Measurements from ENCODE around the gene KIAA1755.
"Not testable (repeated sequence)": the region's sequence is repeated elsewhere in the genome, so short reads cannot be mapped to it uniquely, and the experiment has no call there.

The KIAA1755 gene

GRCh38 chr20:38290829-38291814 lies 30.6 kb upstream of the KIAA1755 start:
- peak; percentile 35 for DNase-seq

- DNase-seq: no peak
Observed at GRCh38 chr20:38286586-38287531, 26.3 kb upstream of the KIAA1755 start.

GRCh38 chr20:38284893-38285444 lies 24.4 kb upstream of the KIAA1755 start:
- no peak for DNase-seq

DNA sequence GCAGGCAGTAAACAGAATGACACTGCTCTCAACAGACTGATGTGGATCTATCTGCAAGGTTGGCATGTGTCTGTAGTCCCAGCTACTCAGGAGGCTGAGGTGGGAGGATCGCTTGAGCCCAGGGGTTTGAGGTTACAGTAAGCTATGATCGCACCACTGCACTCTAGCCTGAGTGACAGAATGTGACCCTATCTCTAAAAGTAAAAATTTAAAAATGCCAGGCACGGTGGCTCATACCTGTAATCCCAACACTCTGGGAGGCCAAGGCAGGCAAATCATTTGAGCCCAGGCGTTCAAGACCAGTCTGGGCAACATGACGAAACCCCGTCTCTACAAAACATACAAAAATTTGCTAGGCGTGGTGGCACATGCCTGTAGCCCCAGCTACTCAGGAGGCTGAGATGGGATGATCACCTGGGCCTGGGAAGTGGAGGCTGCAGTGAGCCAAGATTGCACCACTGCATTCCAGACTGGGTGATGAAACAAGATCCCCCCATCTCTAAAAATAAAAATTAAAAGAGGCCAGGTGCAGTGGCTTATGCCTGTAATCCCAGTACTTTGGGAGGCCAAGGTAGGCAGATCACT lies 23.6 kb upstream of the KIAA1755 start:
- DNase-seq: not testable (repeated sequence)

DNA sequence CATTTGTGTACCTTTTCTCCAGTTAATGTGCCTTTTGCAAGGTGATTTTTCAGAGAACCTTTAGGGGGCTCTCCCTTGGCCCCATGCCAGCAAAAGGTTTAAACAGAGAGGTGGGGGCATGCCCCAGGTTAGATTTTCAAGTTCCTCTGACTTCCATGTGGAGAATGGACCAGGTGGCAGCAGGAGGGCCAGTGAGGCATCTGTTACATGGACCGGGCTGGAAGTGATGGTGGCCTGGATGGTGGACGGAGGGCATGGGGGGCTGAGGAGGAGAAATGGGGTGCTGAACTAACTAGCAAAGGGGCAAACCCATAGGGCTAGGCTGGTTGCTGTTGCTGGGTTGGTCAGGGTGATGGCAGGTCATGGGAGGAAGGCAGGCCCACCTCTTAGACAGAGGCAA lies 22.7 kb upstream of the KIAA1755 start:
- DNase-seq: no peak

- DNase-seq: peak; percentile 18
Observed at GRCh38 chr20:38281176-38281915, 20.8 kb upstream of the KIAA1755 start.

DNA sequence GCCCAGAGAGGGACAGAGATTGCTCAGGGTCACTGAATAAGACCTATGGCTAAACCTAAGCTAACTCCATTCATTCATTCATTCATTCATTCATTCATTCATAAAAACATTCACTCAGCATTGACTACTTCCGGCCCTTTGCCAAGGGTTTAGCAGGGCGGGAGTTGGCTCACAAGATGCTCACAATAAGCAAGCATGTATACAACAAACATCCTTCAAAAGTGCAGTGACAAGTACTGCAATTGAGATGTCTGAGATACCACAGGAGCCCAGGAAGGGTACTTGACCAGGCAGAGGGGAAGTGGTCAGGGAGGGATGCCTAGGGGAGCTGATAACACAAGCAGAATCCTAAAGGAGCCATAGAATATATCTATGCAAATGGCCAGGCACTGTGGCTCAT lies 18.2 kb upstream of the KIAA1755 start:
- DNase-seq: no peak

- no peak for DNase-seq
Observed at GRCh38 chr20:38278131-38278530, 17.6 kb upstream of the KIAA1755 start.

DNA sequence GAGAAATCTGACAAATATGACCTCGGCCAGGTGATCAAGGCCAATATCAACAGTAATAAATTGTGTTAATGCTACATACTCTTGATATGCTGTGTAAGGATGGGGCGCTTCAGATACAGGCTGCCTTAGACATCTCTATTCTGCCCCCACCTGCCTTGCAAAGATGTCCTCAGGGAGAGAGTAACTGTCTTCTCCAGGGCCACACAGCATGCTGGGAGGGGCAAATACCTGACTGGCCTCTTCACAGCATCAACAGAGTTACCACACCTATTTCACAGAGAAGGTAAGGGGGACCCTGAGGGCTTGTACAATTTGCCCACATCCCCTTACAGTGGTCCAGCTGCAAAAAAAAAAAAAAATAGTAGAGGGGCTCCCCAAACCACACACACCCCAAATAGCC lies 17.2 kb upstream of the KIAA1755 start:
- DNase-seq: no peak

DNA sequence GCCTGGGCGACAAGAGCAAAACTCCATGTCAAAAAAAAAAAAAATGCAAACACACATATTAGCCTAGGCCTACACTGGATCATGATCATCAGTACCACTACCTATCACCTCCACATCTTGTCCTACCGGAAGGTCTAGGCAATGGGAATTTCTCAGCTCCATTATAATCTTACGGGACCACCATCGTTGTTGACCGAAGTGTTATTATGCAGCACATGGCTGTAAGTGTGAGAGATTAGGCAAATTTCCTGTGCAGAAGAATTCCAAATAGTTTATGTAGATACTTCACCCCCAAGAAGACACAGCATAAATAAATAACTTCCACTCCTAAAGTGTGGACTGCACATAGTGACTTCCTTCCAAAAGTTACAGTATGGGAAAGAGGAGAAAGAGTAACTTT lies 16.8 kb upstream of the KIAA1755 start:
- DNase-seq: no peak

GRCh38 chr20:38275815-38276550 lies 15.4 kb upstream of the KIAA1755 start:
- DNase-seq: peak; percentile 20

DNA sequence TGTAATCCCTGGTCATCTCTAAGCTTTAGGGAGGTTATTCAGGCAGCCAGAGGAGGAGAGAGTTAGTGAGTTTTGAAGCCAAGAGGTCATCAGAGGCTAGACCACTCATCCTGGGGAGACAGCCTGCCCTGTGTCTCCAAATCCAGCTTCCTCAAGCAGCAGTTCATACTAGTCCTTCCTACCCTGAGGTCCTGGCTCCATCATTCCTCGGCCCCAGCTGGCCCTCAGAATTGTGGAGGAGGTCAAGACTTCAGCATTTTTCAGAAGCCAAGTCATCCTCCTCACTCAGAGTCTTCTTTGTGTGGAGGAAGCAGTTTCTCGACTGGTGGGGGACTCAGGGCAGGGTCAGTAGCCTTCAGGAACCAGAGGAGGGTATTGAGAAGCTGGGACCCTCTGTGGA lies 12.4 kb upstream of the KIAA1755 start:
- no peak for DNase-seq

GRCh38 chr20:38272398-38272797 lies 11.9 kb upstream of the KIAA1755 start:
- DNase-seq: no peak

- no peak for DNase-seq
Observed at GRCh38 chr20:38271608-38272120, 11.1 kb upstream of the KIAA1755 start.

GRCh38 chr20:38270869-38271605 lies 10.5 kb upstream of the KIAA1755 start:
- DNase-seq: no peak

DNA sequence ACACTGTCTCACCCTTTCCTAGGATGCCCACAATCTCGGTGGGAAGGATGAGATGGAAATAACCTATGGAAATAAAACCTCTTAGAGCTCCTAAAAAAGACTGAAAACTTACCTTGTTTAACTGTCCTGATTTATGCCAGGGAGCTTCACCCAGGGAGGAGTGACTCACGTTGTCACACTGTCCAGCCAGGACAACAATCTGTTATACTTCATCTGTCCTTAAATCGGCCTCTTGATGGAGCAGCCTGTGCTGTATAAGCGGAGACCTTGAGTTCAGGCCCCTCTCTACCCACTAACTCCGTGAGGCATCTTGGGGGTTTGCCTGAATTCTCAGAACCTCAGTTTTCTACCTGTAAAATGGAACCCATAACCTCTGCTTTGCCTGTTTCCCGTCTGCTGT lies 9.2 kb upstream of the KIAA1755 start:
- no peak for DNase-seq

DNA sequence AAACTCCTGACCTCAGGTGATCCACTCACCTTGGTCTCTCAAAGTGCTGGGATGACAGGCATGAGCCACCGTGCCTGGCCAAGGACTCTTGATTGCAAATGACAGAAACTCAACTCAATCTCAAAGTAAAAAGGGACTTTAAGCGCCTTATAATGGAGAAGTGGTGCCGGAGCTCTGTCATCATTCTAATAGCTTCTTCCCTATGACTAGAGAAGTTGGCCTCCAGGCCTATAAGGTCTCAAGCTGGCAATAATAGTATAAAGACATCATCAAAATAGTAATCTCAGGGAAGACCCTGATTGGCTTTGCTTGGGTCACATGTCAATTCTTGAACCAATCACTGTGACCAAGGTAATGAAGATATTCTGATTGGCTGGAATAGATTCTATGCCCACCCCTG lies 8.5 kb upstream of the KIAA1755 start:
- DNase-seq: no peak

- no peak for DNase-seq
Observed at GRCh38 chr20:38267901-38268514, 7.5 kb upstream of the KIAA1755 start.

- no peak for DNase-seq
Observed at GRCh38 chr20:38267296-38267695, 6.8 kb upstream of the KIAA1755 start.

GRCh38 chr20:38266426-38266825 lies 5.9 kb upstream of the KIAA1755 start:
- DNase-seq: no peak
